ENCODE measurements around the gene RGL1.

- TF ChIP-seq EP300 (IDR thresholded peaks at IDR 0.05) (no peak), CTCF (IDR thresholded peaks at IDR 0.05) (no peak)
Measured at GRCh38 chr1:183891158-183891856, 86.4 kb downstream of the RGL1 start.

All from tibial nerve (tissue), 4 donors.